SK-N-SH (cell line): ENCODE data around the gene SETBP1.

Experiments
- CTCF ChIP-seq: fragments of 200-600 bp; sonication (generic); IDR thresholded peaks from 2 replicates; pipeline ENCODE4 v1.6.1; 2017; ENCODE audit warnings: antibody characterized with exemption, mild to moderate bottlenecking, moderate library complexity
- EP300 ChIP-seq, 2 experiments: IDR thresholded peaks; 2 replicates each; pipeline versions ENCODE4 v1.4.0 to v1.6.1; 2012; ENCODE audit warnings: borderline replicate concordance in 1 of 2, low read depth in 1 of 2, low read length in 1 of 2
- FOXM1 ChIP-seq: IDR thresholded peaks from 2 replicates; pipeline ENCODE4 v1.4.0; 2012; ENCODE audit warnings: low read depth, mild to moderate bottlenecking
- GATA2 ChIP-seq: sonication (generic); formaldehyde crosslinking; IDR thresholded peaks from 2 replicates; pipeline ENCODE4 v1.5.0; 2020; ENCODE audit warnings: mild to moderate bottlenecking, missing genetic modification reagents
- MEF2A ChIP-seq: IDR thresholded peaks from 2 replicates; pipeline ENCODE4 v1.4.0; 2012; ENCODE audit warnings: low read depth, borderline replicate concordance
- NFIC ChIP-seq: IDR thresholded peaks from 2 replicates; pipeline ENCODE4 v1.4.0; 2012; ENCODE audit warnings: borderline replicate concordance
- RCOR1 ChIP-seq: fragments of 150-350 bp; IDR thresholded peaks from 2 replicates; pipeline ENCODE4 v1.6.1; 2017; ENCODE audit warnings: antibody characterized with exemption, low read length
- TF ChIP-seq, protein P1 (sequence below): fragments of 150-350 bp; IDR thresholded peaks from 2 replicates; pipeline ENCODE4 v1.6.1; 2017; ENCODE audit warnings: antibody characterized with exemption, low read length, low read depth, borderline replicate concordance

GRCh38 chr18:45059695-45060094 is 379.0 kb downstream of the SETBP1 start:
- no peak for TF ChIP-seq CTCF
- no peak for TF ChIP-seq FOXM1
- TF ChIP-seq EP300 (IDR thresholded peaks at IDR 0.05; ENCODE audit: borderline replicate concordance in 1 of 2, low read depth in 1 of 2, low read length in 1 of 2) = no peak
- TF ChIP-seq, protein P1, sequence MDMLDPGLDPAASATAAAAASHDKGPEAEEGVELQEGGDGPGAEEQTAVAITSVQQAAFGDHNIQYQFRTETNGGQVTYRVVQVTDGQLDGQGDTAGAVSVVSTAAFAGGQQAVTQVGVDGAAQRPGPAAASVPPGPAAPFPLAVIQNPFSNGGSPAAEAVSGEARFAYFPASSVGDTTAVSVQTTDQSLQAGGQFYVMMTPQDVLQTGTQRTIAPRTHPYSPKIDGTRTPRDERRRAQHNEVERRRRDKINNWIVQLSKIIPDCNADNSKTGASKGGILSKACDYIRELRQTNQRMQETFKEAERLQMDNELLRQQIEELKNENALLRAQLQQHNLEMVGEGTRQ = no peak
- no peak for TF ChIP-seq RCOR1
- no peak for TF ChIP-seq NFIC
- no peak for TF ChIP-seq MEF2A
- no peak for TF ChIP-seq GATA2 (CRISPR knock-in tag)
